ENCODE measurements around the gene RRP36.

The RRP36 gene

DNA sequence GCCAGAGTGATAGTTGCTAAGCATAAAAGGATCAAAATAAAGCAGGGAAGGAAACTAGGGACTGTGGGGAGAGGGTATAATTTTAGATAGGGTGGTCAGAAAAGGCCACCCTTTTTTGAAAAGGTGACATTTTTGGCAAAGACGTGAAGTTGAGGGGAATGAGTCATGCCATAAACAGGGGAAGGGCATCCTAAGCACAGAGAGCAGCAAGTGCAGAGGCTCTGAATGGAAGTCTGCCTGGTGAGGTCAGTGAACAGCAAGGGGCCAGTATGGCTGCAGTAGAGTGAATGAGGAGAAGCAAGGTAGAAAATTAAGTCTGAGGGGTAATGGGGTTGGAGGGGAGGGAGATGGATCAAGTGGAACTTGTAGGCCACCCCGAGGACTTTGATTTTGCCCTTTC lies 40.4 kb downstream of the RRP36 start:
- no peak for DNase-seq (ENCODE audit: low read depth in 2 of 2)

DNA sequence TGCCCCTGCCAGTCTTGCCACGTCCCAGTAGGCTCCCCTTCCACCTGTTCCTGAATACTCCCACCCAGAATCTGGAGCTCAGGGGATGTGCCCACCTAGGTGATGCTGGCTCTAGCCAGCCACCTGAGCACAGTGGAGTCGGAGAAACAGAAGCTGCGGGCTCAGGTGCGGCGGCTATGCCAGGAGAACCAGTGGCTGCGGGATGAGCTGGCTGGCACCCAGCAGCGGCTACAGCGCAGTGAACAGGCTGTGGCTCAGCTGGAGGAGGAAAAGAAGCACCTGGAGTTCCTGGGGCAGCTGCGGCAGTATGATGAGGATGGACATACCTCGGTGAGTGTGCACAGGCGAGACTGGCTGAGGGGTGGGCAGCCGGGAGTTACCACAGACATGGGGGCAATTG lies 41.4 kb downstream of the RRP36 start:
- no peak for DNase-seq (ENCODE audit: low read depth in 2 of 2)

DNA sequence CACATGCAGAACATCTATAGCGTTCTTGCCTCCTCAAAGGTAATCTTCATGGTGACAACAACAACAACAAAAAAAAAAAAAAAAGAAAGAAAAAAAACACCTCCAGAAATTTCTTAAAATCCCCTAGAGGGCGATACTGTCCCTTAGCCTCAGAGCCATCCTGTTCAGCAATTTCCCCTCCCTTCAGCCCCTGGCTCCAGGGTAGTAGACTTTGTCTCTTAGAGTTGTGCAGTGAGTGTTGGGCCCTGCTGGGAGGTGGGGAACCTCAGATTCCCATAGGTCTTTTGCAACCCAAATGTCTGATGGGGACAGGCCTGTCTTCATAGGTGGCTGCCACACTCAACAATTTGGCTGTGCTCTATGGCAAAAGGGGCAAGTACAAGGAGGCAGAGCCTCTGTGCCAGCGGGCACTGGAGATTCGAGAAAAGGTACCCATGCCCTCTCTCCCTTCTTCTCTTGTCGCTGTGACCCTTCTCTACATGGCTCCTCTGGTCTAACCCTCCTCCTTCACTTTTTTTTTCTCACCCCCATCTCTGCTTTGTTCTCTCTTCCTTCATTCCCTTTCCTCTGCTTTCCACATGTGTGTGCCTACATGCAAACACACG lies 48.7 kb downstream of the RRP36 start:
- DNase-seq (ENCODE audit: low read depth in 2 of 2): no peak

DNA sequence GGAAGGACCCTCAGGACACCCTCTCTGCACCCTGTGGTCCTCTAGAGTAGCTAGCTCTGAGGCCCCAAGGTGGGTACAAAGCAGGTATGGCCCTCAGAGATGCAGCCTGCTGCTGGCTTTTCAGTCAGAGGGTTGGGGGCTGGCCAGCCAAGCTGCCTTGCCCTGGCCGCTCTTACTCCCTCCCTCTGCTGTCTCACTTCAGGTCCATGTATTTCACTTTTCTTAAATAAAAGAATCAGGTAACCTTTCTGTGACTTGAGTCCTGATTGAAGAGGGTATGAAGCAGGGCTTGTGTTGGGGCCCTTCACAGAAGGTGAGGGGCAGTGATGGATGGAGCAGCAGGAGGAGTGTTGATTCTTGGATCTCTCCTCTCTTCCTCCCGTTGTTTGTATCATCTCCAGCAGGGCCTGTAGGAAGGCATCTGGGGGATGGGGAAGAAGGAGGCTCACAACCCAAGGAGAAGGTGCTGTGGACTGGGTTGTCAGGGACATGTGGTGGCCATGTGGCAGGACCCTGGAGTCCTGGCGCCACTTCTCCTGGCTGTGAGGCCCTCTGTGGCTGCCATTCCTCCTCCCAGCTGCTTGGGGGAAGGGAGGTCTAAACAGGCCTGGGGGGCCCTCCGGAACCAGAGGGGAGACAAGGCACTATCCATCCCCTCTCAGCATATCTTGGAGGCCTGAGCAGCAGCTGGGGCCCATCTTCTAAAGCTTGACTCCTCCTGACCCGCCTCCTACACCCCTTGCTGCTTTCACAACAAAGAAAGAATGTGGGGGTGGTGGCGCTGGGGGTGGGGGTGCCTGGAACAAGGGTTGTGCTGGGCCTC lies 53.6 kb downstream of the RRP36 start:
- no peak for DNase-seq (ENCODE audit: low read depth in 2 of 2)

DNA sequence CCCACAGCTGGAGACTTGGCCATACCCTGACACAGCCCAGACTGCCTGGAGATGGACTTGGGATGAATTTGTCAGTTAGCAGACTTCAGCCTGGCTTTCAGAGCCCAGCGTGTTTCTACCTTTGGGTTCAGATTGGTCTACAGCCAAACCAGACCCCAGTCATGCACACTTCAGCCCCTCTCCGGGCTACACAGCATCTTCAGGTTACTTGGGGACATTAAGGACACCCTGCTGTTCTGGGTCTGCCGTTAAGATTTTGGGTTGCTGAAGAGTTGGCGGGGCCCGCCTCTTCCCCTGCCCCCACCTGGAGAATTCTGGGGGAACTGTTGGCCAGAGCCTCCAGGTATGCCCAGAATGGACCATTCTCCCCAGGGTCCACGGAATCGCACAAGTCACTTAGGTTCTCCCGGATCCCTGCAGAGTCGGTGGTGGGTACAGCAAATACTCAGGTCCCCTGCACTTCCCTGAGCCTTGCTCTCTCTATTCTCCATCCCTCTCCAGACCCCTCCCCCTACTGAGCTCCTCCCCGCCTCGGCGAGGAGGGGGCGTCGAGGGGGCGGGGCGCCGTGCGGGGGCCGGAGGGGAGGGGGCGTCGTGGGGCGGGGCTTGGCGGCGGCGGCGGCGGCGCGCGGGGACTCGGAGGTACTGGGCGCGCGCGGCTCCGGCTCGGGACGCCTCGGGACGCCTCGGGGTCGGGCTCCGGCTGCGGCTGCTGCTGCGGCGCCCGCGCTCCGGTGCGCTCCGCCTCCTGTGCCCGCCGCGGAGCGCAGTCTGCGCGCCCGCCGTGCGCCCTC lies 54.4 kb downstream of the RRP36 start, which contains the start of gene PTK7:
Gene PTK7, plus strand, starts transcription at position 645 of the 794 bp plus-strand sequence. CDS start 175 bp downstream, outside the sequence.
- no peak for DNase-seq (ENCODE audit: low read depth in 2 of 2)

DNA sequence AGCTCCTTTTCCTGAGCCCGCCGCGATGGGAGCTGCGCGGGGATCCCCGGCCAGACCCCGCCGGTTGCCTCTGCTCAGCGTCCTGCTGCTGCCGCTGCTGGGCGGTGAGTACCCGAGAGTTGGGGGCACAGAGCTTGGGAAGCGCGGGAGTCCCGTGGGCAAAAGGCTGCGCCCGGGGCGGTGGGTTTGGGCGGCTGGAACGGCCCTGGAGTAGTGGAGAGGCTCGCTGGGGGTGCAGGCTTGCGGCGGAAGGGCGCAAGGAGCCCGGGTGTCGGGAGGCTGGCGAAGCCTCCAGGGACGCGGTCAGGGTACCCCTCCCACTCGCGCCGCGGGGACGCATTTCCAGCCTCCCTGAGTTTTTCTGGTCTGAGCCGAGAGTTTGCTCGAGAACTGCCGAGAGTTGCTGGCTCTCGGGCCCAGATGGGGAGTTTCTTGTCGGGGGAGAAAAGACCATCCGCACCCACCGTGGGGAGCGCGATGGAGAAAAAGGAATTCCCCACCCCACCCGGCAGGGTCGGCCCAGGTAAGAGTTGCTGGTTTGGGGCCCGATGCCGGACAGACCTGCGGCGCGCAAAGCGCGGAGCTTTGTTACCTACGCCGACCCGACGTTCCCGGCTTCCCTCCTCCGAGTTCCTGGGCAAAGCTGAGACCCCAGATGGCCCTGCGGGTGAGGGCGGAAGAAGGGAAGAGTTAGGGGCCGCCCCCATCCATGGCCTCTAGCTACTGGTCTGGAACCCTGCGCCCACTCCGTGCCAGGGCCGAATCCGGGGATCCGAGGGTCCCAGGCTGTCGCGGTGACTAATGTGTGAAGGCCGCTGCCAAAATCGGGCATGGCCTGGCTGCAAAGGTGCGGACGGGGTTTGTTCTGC lies 55.3 kb downstream of the RRP36 start:
- DNase-seq (ENCODE audit: low read depth in 2 of 2): no peak

DNA sequence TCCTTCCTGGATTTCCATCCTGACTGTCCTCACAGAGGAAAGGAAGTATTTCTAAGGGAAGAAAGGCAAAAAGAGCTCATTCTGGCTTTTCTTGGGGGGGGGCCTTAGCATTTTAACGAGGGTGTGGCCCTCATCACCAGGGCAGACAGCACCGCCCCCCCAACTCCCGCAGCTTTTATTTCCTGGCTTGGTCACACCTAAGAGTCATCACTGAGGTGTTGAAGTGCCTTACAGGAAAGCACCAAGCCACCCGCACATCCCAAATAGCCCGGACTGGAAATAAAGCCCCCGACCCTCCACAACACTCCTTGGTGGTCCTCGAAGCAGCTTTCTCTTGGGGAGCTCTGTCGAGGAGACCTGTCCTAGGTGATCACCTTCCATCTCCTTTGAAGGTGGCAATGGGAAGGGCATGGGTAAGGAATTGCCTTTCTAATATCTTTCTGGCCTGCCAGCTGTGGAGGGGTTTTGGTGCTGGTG lies 55.9 kb downstream of the RRP36 start:
- DNase-seq (ENCODE audit: low read depth in 2 of 2): no peak

DNA sequence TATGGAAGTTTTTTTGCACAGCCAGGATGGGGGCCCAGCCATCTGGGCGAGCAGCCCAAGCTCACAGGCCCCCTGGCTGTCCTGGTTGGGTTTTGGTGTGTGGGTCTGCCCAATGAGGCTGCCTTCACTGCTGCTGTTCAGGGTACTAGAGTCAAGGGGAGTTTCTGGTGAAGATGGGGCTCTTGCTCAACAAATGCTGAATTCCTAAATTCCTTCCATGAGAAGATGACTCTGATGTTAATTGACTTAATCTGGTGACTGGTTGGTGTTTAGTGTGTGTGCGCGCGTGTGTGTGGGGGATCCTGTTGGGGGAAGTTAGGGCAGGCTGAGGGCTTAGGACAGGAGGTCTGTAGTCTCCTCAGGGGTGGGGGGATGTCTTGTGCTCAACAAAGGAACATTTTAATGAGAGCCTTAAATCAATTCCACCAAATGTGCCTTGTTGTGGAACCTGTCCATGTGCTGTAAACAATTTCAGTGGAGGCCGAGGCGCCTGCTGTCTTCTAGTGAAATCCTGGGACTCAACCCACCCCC lies 56.6 kb downstream of the RRP36 start:
- DNase-seq (ENCODE audit: low read depth in 2 of 2): no peak

DNA sequence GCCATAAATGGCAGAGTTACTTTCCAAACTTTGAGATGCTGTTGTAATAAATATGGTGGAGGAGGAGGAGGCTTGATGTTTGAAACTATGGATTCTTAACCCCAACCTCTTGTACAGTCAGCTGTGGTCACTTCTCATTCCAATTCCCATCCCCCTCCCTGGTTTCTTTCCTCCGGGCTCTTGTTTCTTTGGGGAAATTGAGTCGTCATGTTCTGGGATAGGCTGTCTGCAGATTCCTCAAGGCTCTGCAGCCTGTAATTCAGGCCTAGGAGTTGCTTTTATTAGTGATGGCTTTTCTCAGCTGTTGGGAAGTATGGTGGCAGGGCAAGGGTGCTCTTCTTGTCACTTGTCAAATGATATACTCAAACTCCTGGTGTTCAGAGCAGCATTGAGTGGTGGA lies 57.3 kb downstream of the RRP36 start:
- no peak for DNase-seq (ENCODE audit: low read depth in 2 of 2)
